ENCODE results near the gene ANKRD42.

GRCh38 chr11:83252941-83253340, 59.4 kb downstream of the ANKRD42 start:
- TF ChIP-seq CTCF (IDR thresholded peaks at IDR 0.05; ENCODE audit: insufficient read depth, low read length): no peak
- no peak for TF ChIP-seq GABPA (IDR thresholded peaks at IDR 0.05; ENCODE audit: low read depth)
- TF ChIP-seq POLR2AphosphoS5 (IDR thresholded peaks at IDR 0.05; ENCODE audit: low read depth): no peak
